ENCODE data around the gene AMPD1. TPM values are rescaled to one million over a fixed set of nuclear protein-coding genes. Genes with fewer than 3 reads are reported as not detected.

The AMPD1 gene
- total RNA-seq, 4 donors from 2014 or later, result 1.3 TPM; not detected in 3

GRCh38 chr1:114651893-114652292 is 43.5 kb downstream of the AMPD1 start:
- Histone ChIP-seq H3K4me1 (no peaks in the 10 kb centered on the region), H3K4me3 (no peak overlapping the region), H3K36me3 (no peaks in the 10 kb centered on the region), H3K27ac (no peak overlapping the region), H3K9me3 (no peaks in the 10 kb centered on the region), H3K27me3 (no peaks in the 10 kb centered on the region)
- intact Hi-C loops (cut with DNase I; ENCODE audit: low total_unique reads), result no loop called here
- no peak for DNase-seq
- TF ChIP-seq POLR2A (IDR thresholded peaks at IDR 0.05) (no peak), CTCF (IDR thresholded peaks at IDR 0.05) (no peak)

GRCh38 chr1:114648503-114648902 is 46.8 kb downstream of the AMPD1 start:
- Histone ChIP-seq H3K9me3 (no peaks in the 10 kb centered on the region), H3K4me3 (no peak overlapping the region), H3K36me3 (no peaks in the 10 kb centered on the region), H3K27ac (no peak overlapping the region), H3K4me1 (no peaks in the 10 kb centered on the region), H3K27me3 (no peaks in the 10 kb centered on the region)
- intact Hi-C loops (cut with DNase I; ENCODE audit: low total_unique reads), result no loop called here
- DNase-seq, result no peak
- TF ChIP-seq CTCF (IDR thresholded peaks at IDR 0.05) (no peak), POLR2A (IDR thresholded peaks at IDR 0.05) (no peak)

GRCh38 chr1:114641377-114641776 is 54.0 kb downstream of the AMPD1 start:
- H3K4me1 ChIP-seq, result no peaks in the 10 kb centered on the region
- no peak for TF ChIP-seq CTCF (IDR thresholded peaks at IDR 0.05)
- no peak for TF ChIP-seq POLR2A (IDR thresholded peaks at IDR 0.05)
- H3K4me3 ChIP-seq, result no peak overlapping the region
- H3K27me3 ChIP-seq, result no peaks in the 10 kb centered on the region
- H3K36me3 ChIP-seq, result no peaks in the 10 kb centered on the region
- no peak overlapping the region for H3K27ac ChIP-seq
- no peak for DNase-seq
- no peaks in the 10 kb centered on the region for H3K9me3 ChIP-seq
- intact Hi-C loops (cut with DNase I; ENCODE audit: low total_unique reads), result no loop called here

- H3K9me3 ChIP-seq, result no peaks in the 10 kb centered on the region
- H3K36me3 ChIP-seq, result no peaks in the 10 kb centered on the region
- intact Hi-C loops (cut with DNase I; ENCODE audit: low total_unique reads), result no loop called here
- TF ChIP-seq CTCF (IDR thresholded peaks at IDR 0.05) (no peak), POLR2A (IDR thresholded peaks at IDR 0.05) (no peak)
- no peak overlapping the region for H3K4me3 ChIP-seq
- no peak for DNase-seq
- no peak overlapping the region for H3K27ac ChIP-seq
- no peaks in the 10 kb centered on the region for H3K27me3 ChIP-seq
- no peaks in the 10 kb centered on the region for H3K4me1 ChIP-seq
Observed at GRCh38 chr1:114638910-114639309, 56.4 kb downstream of the AMPD1 start.

- Histone ChIP-seq H3K27ac (no peak overlapping the region), H3K4me3 (no peak overlapping the region), H3K27me3 (no peaks in the 10 kb centered on the region), H3K36me3 (no peaks in the 10 kb centered on the region), H3K4me1 (no peaks in the 10 kb centered on the region), H3K9me3 (peaks cover 0 to 7% of the 10 kb centered on the region in 2 donors)
- no peak for DNase-seq
- TF ChIP-seq CTCF (IDR thresholded peaks at IDR 0.05) (no peak), POLR2A (IDR thresholded peaks at IDR 0.05) (no peak)
- intact Hi-C loops (cut with DNase I; ENCODE audit: low total_unique reads), result no loop called here
Observed at GRCh38 chr1:114632427-114632826, 62.9 kb downstream of the AMPD1 start.
